Measurements from ENCODE around the gene CUL3. TPM values are rescaled to one million over a fixed set of nuclear protein-coding genes. Genes with fewer than 3 reads are reported as not detected.

CUL3 gene
- total RNA-seq, 4 donors from 2014 or later, result 94.1 to 120 (median 109) TPM

- DNase-seq (no peak), ATAC-seq (no peak)
- H3K27ac ChIP-seq, result no peak overlapping the region
- H3K4me1 ChIP-seq, result peaks cover 0 to 7% of the 10 kb centered on the region in 2 donors
- TF ChIP-seq POLR2A (IDR thresholded peaks at IDR 0.05), result no peak
- TF ChIP-seq, protein P1, sequence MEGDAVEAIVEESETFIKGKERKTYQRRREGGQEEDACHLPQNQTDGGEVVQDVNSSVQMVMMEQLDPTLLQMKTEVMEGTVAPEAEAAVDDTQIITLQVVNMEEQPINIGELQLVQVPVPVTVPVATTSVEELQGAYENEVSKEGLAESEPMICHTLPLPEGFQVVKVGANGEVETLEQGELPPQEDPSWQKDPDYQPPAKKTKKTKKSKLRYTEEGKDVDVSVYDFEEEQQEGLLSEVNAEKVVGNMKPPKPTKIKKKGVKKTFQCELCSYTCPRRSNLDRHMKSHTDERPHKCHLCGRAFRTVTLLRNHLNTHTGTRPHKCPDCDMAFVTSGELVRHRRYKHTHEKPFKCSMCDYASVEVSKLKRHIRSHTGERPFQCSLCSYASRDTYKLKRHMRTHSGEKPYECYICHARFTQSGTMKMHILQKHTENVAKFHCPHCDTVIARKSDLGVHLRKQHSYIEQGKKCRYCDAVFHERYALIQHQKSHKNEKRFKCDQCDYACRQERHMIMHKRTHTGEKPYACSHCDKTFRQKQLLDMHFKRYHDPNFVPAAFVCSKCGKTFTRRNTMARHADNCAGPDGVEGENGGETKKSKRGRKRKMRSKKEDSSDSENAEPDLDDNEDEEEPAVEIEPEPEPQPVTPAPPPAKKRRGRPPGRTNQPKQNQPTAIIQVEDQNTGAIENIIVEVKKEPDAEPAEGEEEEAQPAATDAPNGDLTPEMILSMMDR (IDR thresholded peaks at IDR 0.05 in 4 of 5, conservative IDR thresholded peaks at IDR 0.05 in 1 of 5), result no peak
- H3K36me3 ChIP-seq, result no peaks in the 10 kb centered on the region
- peaks cover 0 to 11% (median 3%) of the 10 kb centered on the region in 3 donors for H3K27me3 ChIP-seq
- no peak overlapping the region for H3K4me3 ChIP-seq
- in situ Hi-C loops (cut with MboI; ENCODE audit: low sequenced_read_pairs in 4 of 4), result loop anchor here in 1 of 4 donors (10.0 kb wide), 1 partner anchor 76 kb away; no protein-coding TSS in a partner anchor
- no peaks in the 10 kb centered on the region for H3K9me3 ChIP-seq
- intact Hi-C loops (cut with DNase I; ENCODE audit: low total_unique reads), result loop anchor here (10.0 kb wide), 1 partner anchor 56 kb away; no protein-coding TSS in a partner anchor
These were observed 144.2 kb downstream of the CUL3 start for GRCh38 chr2:224440988-224441387.

DNA sequence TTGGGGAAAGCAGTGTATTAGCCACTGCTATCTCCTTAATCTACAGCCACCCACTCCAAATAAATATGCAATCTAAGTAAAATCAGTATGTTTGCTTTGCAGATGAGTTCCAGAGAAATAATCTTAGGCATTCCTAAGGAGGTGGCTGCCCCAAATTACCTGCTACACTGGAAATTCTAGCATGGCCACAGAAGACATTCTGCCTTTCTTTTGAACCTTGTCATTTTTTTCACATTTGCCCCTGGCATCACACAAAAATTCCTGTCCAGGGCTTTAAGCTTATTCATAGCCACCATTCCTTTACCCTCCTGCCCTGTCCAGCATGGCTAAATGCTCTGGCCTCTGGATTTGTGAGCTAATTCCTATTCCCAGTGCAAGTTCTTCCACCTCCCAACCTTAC lies 146.4 kb downstream of the CUL3 start:
- H3K27ac ChIP-seq, result no peak overlapping the region
- H3K4me1 ChIP-seq, result peaks cover 0 to 7% of the 10 kb centered on the region in 2 donors
- DNase-seq (no peak), ATAC-seq (no peak)
- H3K27me3 ChIP-seq, result peaks cover 0 to 11% (median 3%) of the 10 kb centered on the region in 3 donors
- intact Hi-C loops (cut with DNase I; ENCODE audit: low total_unique reads), result no loop called here
- H3K9me3 ChIP-seq, result no peaks in the 10 kb centered on the region
- in situ Hi-C loops (cut with MboI; ENCODE audit: low sequenced_read_pairs in 4 of 4), result no loop called here
- no peaks in the 10 kb centered on the region for H3K36me3 ChIP-seq
- TF ChIP-seq, protein P1 (IDR thresholded peaks at IDR 0.05 in 4 of 5, conservative IDR thresholded peaks at IDR 0.05 in 1 of 5), result no peak
- no peak for TF ChIP-seq POLR2A (IDR thresholded peaks at IDR 0.05)
- no peak overlapping the region for H3K4me3 ChIP-seq

- intact Hi-C loops (cut with DNase I; ENCODE audit: low total_unique reads), result no loop called here
These were observed 148.5 kb downstream of the CUL3 start for GRCh38 chr2:224436634-224437033.

DNA sequence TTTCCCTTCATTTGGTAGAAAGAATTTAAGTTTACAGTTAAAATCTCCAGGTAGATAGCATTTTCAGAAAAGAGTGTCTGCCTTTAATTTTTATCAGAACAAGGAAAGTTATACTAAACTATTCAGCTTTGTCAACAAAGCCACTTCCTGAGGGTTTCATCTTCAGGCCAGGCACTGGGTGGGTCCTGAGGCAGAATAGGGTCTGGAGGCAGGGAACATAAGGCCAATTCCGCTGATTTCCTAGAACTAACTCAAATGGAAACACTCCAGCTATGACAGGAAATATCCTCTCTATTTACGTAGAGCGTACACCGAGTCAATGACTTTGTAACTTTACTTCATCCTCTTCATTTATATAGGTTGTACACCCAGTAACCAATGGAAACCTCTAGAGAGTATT lies 150.5 kb downstream of the CUL3 start:
- H3K36me3 ChIP-seq, result no peaks in the 10 kb centered on the region
- no peaks in the 10 kb centered on the region for H3K9me3 ChIP-seq
- no peaks in the 10 kb centered on the region for H3K27me3 ChIP-seq
- TF ChIP-seq, protein P1 (IDR thresholded peaks at IDR 0.05 in 4 of 5, conservative IDR thresholded peaks at IDR 0.05 in 1 of 5), result no peak
- H3K4me1 ChIP-seq, result no peaks in the 10 kb centered on the region
- intact Hi-C loops (cut with DNase I; ENCODE audit: low total_unique reads), result no loop called here
- in situ Hi-C loops (cut with MboI; ENCODE audit: low sequenced_read_pairs in 4 of 4), result no loop called here
- ATAC-seq, result no peak
- H3K4me3 ChIP-seq, result no peak overlapping the region
- no peak for DNase-seq
- H3K27ac ChIP-seq, result no peak overlapping the region

More at GRCh38 chr2:224436634-224437033, 148.5 kb downstream of the CUL3 start:
- no peak overlapping the region for H3K4me3 ChIP-seq
- no peak for DNase-seq
- no peak for ATAC-seq
- no peaks in the 10 kb centered on the region for H3K9me3 ChIP-seq
- no peaks in the 10 kb centered on the region for H3K36me3 ChIP-seq
- H3K27ac ChIP-seq, result no peak overlapping the region
- no peaks in the 10 kb centered on the region for H3K4me1 ChIP-seq
- no peaks in the 10 kb centered on the region for H3K27me3 ChIP-seq
- no peak for TF ChIP-seq POLR2A (IDR thresholded peaks at IDR 0.05)
- TF ChIP-seq, protein P1 (IDR thresholded peaks at IDR 0.05 in 4 of 5, conservative IDR thresholded peaks at IDR 0.05 in 1 of 5), result no peak
- in situ Hi-C loops (cut with MboI; ENCODE audit: low sequenced_read_pairs in 4 of 4), result no loop called here

DNA sequence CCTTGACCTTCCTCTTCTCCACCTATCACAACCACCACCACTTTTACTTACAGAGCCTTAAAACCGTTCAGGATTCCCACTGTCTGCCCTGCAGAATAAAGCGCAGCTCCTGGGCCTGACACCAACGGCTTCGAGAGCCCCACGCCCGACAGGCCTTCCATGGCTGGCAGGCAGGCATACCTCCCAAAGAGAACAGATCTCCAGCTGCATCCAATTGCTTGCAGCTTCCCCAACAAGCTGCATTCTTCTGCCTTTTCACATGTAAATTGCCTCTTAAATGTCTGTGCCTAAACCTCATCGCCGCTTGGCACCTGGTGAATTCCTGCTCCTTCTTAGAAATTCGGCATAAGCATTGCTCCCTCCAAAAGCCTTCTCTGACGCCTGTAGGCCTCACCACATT lies 151.7 kb downstream of the CUL3 start:
- intact Hi-C loops (cut with DNase I; ENCODE audit: low total_unique reads), result no loop called here

More for the DNA sequence above, 151.7 kb downstream of the CUL3 start:
- Histone ChIP-seq H3K27me3 (no peaks in the 10 kb centered on the region), H3K4me1 (no peaks in the 10 kb centered on the region), H3K9me3 (no peaks in the 10 kb centered on the region), H3K36me3 (no peaks in the 10 kb centered on the region), H3K4me3 (no peak overlapping the region), H3K27ac (no peak overlapping the region)
- no peak for ATAC-seq
- no peak for DNase-seq
- TF ChIP-seq POLR2A (IDR thresholded peaks at IDR 0.05), result no peak
- TF ChIP-seq, protein P1 (IDR thresholded peaks at IDR 0.05 in 4 of 5, conservative IDR thresholded peaks at IDR 0.05 in 1 of 5), result no peak
- in situ Hi-C loops (cut with MboI; ENCODE audit: low sequenced_read_pairs in 4 of 4), result no loop called here

All from gastrocnemius medialis (tissue), 4 donors.